ENCODE data around the gene ZNF433.

Gene ZNF433

DNA sequence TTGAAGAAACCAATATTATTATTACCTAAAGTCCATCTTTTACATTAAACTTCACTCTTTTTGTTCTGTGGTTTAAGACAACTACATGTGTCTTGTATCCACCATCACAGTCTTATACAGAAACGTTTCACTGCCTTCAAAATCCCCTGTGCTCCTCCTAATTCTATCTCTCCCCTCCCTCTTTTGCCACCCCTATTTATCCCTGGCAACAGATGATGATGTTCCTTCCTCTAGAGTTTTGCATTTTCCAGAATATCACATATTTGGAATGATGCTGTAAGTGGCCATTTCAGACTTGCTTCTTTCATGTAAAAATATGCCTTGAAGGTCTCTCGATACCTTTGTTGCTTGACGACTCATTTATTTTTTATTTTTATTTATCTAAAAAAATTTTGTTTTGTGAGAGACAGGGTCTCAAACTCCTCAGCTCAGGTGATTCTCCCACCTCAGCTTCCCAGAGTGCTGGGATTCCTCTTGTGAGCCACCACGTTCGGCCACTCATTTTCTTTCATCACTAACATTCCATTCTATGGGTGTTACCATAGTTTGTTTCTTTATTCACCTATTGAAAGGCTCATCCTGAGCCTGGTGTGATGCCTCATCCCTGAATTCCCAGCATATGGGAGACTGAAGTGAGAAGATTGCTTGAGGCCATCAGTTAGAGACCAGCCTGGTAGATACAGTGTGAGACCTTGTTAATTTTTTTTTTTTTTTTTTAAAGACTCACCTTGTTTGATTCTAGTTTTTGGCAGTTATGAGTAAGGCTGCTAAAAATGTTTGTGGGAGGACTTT lies 62.3 kb downstream of the ZNF433 start:
- H3K4me1 ChIP-seq (ENCODE audit: control insufficient read depth, low read length) = no peaks in the 10 kb centered on the region
- H3K4me2 ChIP-seq (ENCODE audit: low read length) = no peak overlapping the region
- peaks cover 16% of the 10 kb centered on the region; the same call in 1 of the 2 replicates for H3K9me3 ChIP-seq (ENCODE audit: control insufficient read depth, insufficient read depth, low read length)
- H3K27me3 ChIP-seq (ENCODE audit: control insufficient read depth, low read length) = no peaks in the 10 kb centered on the region
- H3K79me2 ChIP-seq (ENCODE audit: control insufficient read depth, low read length) = no peaks in the 10 kb centered on the region
- TF ChIP-seq EZH2phosphoT487 (IDR thresholded peaks at IDR 0.05; ENCODE audit: borderline replicate concordance, low read length) = no peak
- TF ChIP-seq, protein P1, sequence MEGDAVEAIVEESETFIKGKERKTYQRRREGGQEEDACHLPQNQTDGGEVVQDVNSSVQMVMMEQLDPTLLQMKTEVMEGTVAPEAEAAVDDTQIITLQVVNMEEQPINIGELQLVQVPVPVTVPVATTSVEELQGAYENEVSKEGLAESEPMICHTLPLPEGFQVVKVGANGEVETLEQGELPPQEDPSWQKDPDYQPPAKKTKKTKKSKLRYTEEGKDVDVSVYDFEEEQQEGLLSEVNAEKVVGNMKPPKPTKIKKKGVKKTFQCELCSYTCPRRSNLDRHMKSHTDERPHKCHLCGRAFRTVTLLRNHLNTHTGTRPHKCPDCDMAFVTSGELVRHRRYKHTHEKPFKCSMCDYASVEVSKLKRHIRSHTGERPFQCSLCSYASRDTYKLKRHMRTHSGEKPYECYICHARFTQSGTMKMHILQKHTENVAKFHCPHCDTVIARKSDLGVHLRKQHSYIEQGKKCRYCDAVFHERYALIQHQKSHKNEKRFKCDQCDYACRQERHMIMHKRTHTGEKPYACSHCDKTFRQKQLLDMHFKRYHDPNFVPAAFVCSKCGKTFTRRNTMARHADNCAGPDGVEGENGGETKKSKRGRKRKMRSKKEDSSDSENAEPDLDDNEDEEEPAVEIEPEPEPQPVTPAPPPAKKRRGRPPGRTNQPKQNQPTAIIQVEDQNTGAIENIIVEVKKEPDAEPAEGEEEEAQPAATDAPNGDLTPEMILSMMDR (IDR thresholded peaks at IDR 0.05; ENCODE audit: low read depth, low read length, poor library complexity, severe bottlenecking) = no peak
- H3K36me3 ChIP-seq (ENCODE audit: control insufficient read depth, low read length) = peaks cover under 1% of the 10 kb centered on the region; the same call in 1 of the 2 replicates
- H3K4me3 ChIP-seq (ENCODE audit: low read length) = no peak overlapping the region
- H3K9me2 ChIP-seq (replicated peaks; ENCODE audit: control insufficient read depth, low read length) = no peaks in the 10 kb centered on the region
- H3K27ac ChIP-seq (ENCODE audit: low read depth, low read length) = no peak overlapping the region
- no peaks in the 10 kb centered on the region for H4K20me1 ChIP-seq (ENCODE audit: control insufficient read depth, insufficient read depth, low read depth, low read length)
- H3F3A ChIP-seq (ENCODE audit: control insufficient read depth, insufficient read depth) = no peaks in the 10 kb centered on the region

DNA sequence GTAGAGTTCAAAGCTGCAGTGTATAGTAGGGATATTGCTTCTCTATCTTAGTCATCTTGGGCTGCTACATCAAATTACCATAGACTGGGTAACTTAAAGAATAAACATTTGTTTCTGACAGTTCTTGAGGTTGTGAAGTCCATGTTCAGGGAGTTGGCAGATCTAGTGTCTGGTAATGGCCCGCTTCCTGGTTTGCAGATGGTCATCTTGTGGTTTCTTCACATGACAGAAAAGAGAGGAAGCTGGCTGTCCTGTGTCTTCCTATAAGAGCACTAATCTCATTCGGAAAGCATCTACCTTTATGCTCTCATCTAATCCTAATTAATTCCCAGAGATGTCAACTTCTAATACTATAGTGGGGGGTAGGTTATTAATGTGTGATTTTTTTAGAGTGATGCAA lies 64.4 kb downstream of the ZNF433 start:
- TF ChIP-seq, protein P1 (IDR thresholded peaks at IDR 0.05; ENCODE audit: low read depth, low read length, poor library complexity, severe bottlenecking) = no peak
- no peak for TF ChIP-seq EZH2phosphoT487 (IDR thresholded peaks at IDR 0.05; ENCODE audit: borderline replicate concordance, low read length)
- Histone ChIP-seq H3K27ac (ENCODE audit: low read depth, low read length) (no peak overlapping the region), H3K4me3 (ENCODE audit: low read length) (no peak overlapping the region), H3K9me3 (ENCODE audit: control insufficient read depth, insufficient read depth, low read length) (peaks cover 4% of the 10 kb centered on the region; the same call in 1 of the 2 replicates), H3K27me3 (ENCODE audit: control insufficient read depth, low read length) (no peaks in the 10 kb centered on the region), H4K20me1 (ENCODE audit: control insufficient read depth, insufficient read depth, low read depth, low read length) (no peaks in the 10 kb centered on the region), H3K9me2 (replicated peaks; ENCODE audit: control insufficient read depth, low read length) (no peaks in the 10 kb centered on the region), H3K4me2 (ENCODE audit: low read length) (no peak overlapping the region), H3K79me2 (ENCODE audit: control insufficient read depth, low read length) (no peaks in the 10 kb centered on the region), H3K4me1 (ENCODE audit: control insufficient read depth, low read length) (no peaks in the 10 kb centered on the region), H3F3A (ENCODE audit: control insufficient read depth, insufficient read depth) (no peaks in the 10 kb centered on the region), H3K36me3 (ENCODE audit: control insufficient read depth, low read length) (no peaks in the 10 kb centered on the region)

DNA sequence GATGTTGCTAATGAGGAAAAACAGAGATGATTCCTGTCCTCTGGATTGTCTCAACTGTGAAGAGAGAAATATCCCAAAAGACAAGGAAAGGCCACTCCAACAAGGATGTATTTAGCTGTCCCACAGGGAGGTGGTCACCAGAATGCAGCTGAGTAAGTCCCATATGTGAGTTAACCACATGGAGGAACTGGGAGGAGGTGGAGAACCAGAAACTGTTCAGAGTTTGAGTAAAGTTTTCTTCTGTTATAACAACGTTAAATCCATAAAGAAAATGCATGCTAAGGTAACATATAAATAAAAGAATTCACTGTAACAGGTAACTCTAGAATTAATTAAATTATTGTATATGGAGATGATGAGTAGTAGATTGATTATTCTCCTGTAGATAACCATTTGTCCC lies 65.3 kb downstream of the ZNF433 start:
- Histone ChIP-seq H3K9me3 (ENCODE audit: control insufficient read depth, insufficient read depth, low read length) (no peaks in the 10 kb centered on the region), H4K20me1 (ENCODE audit: control insufficient read depth, insufficient read depth, low read depth, low read length) (no peaks in the 10 kb centered on the region), H3K4me1 (ENCODE audit: control insufficient read depth, low read length) (peaks cover 5% of the 10 kb centered on the region), H3F3A (ENCODE audit: control insufficient read depth, insufficient read depth) (no peaks in the 10 kb centered on the region), H3K9me2 (replicated peaks; ENCODE audit: control insufficient read depth, low read length) (no peaks in the 10 kb centered on the region), H3K36me3 (ENCODE audit: control insufficient read depth, low read length) (no peaks in the 10 kb centered on the region), H3K4me3 (ENCODE audit: low read length) (no peak overlapping the region), H3K27ac (ENCODE audit: low read depth, low read length) (no peak overlapping the region), H3K79me2 (ENCODE audit: control insufficient read depth, low read length) (no peaks in the 10 kb centered on the region), H3K4me2 (ENCODE audit: low read length) (no peak overlapping the region), H3K27me3 (ENCODE audit: control insufficient read depth, low read length) (no peaks in the 10 kb centered on the region)
- TF ChIP-seq, protein P1 (IDR thresholded peaks at IDR 0.05; ENCODE audit: low read depth, low read length, poor library complexity, severe bottlenecking) = no peak
- no peak for TF ChIP-seq EZH2phosphoT487 (IDR thresholded peaks at IDR 0.05; ENCODE audit: borderline replicate concordance, low read length)
